Measurements from ENCODE around the gene OSMR. TPM values are rescaled to one million over a fixed set of nuclear protein-coding genes. Genes with fewer than 3 reads are reported as not detected.

OSMR gene
- total and polyA plus RNA-seq, 2 donors (not counting 1 experiment from before 2014, with no cell fraction given), result not detected

GRCh38 chr5:38831909-38832308 is 13.9 kb upstream of the OSMR start:
- TF ChIP-seq EZH2 (IDR thresholded peaks at IDR 0.05; ENCODE audit: borderline replicate concordance, insufficient read depth, low read depth, low read length, poor library complexity, severe bottlenecking) (no peak), CTCF (IDR thresholded peaks at IDR 0.05) (no peak)
- Histone ChIP-seq H3K9me3 (ENCODE audit: control extremely low read depth in 1 of 3, control insufficient read depth in 2 of 3, insufficient read depth in 1 of 3, low read length in 2 of 3) (no peaks in the 10 kb centered on the region), H3K4me1 (ENCODE audit: control insufficient read depth in 2 of 2, insufficient read depth in 2 of 2, low read length in 2 of 2) (no peaks in the 10 kb centered on the region), H3K36me3 (replicated peaks in 1 of 2; ENCODE audit: control extremely low read depth in 1 of 2, control insufficient read depth in 1 of 2, extremely low read depth in 1 of 2, insufficient read depth in 2 of 2, low read length in 1 of 2) (no peaks in the 10 kb centered on the region), H3K9ac (ENCODE audit: low read length) (no peak overlapping the region), H2AFZ (ENCODE audit: insufficient read depth, low read depth, low read length, poor library complexity, severe bottlenecking) (no peak overlapping the region), H3K4me2 (replicated peaks; ENCODE audit: low read depth, low read length, poor library complexity, severe bottlenecking) (no peak overlapping the region), H3K4me3 (ENCODE audit: control extremely low read depth in 1 of 5, extremely low read depth in 1 of 5, insufficient read depth in 1 of 5, low read depth in 2 of 5, low read length in 4 of 5) (no peak overlapping the region), H4K20me1 (ENCODE audit: control insufficient read depth, insufficient read depth, low read length, poor library complexity, severe bottlenecking) (no peaks in the 10 kb centered on the region), H3K27me3 (replicated peaks in 1 of 4; ENCODE audit: control extremely low read depth in 1 of 4, control insufficient read depth in 3 of 4, insufficient read depth in 4 of 4, low read length in 3 of 4) (no peaks in the 10 kb centered on the region), H3K79me2 (ENCODE audit: control insufficient read depth, insufficient read depth, low read length) (no peaks in the 10 kb centered on the region), H3K27ac (ENCODE audit: low read length in 2 of 2) (no peak overlapping the region)
- 0% methylated on average over 1 of the region's 3 CpGs for WGBS (ENCODE audit: insufficient coverage)
- POLR2A ChIA-PET, result no interaction called here
- Mint-ChIP-seq H3K4me3 (no peak overlapping the region), H3K27me3 (peaks cover 24% of the 10 kb centered on the region), H3K9me3 (ENCODE audit: insufficient read depth) (no peaks in the 10 kb centered on the region), H3K27ac (no peak overlapping the region), H3K4me1 (no peaks in the 10 kb centered on the region)
- ATAC-seq (ENCODE audit: low read depth) (no peak), DNase-seq (no peak)
- CTCF ChIA-PET, result no interaction called here
- intact Hi-C loops (cut with micrococcal nuclease), result no loop called here

- ATAC-seq (ENCODE audit: low read depth) (no peak), DNase-seq (no peak)
- intact Hi-C loops (cut with micrococcal nuclease), result no loop called here
- Mint-ChIP-seq H3K27ac (no peak overlapping the region), H3K4me1 (no peaks in the 10 kb centered on the region), H3K4me3 (no peak overlapping the region), H3K9me3 (ENCODE audit: insufficient read depth) (no peaks in the 10 kb centered on the region), H3K27me3 (peaks cover 23% of the 10 kb centered on the region)
- no peak overlapping the region for H3K27ac ChIP-seq (ENCODE audit: low read length in 2 of 2)
- no peaks in the 10 kb centered on the region for H3K9me3 ChIP-seq (ENCODE audit: control extremely low read depth in 1 of 3, control insufficient read depth in 2 of 3, insufficient read depth in 1 of 3, low read length in 2 of 3)
- no peaks in the 10 kb centered on the region for H3K79me2 ChIP-seq (ENCODE audit: control insufficient read depth, insufficient read depth, low read length)
- H4K20me1 ChIP-seq (ENCODE audit: control insufficient read depth, insufficient read depth, low read length, poor library complexity, severe bottlenecking), result no peaks in the 10 kb centered on the region
- no peak overlapping the region for H2AFZ ChIP-seq (ENCODE audit: insufficient read depth, low read depth, low read length, poor library complexity, severe bottlenecking)
- CTCF ChIA-PET, result no interaction called here
- no peaks in the 10 kb centered on the region for H3K4me1 ChIP-seq (ENCODE audit: control insufficient read depth in 2 of 2, insufficient read depth in 2 of 2, low read length in 2 of 2)
- H3K9ac ChIP-seq (ENCODE audit: low read length), result no peak overlapping the region
- no peaks in the 10 kb centered on the region for H3K36me3 ChIP-seq (replicated peaks in 1 of 2; ENCODE audit: control extremely low read depth in 1 of 2, control insufficient read depth in 1 of 2, extremely low read depth in 1 of 2, insufficient read depth in 2 of 2, low read length in 1 of 2)
- TF ChIP-seq EZH2 (IDR thresholded peaks at IDR 0.05; ENCODE audit: borderline replicate concordance, insufficient read depth, low read depth, low read length, poor library complexity, severe bottlenecking) (no peak), CTCF (IDR thresholded peaks at IDR 0.05) (no peak)
- WGBS (ENCODE audit: insufficient coverage), result 83% methylated on average over 1 of the region's 4 CpGs
- peaks cover 0 to 3% (median 0%) of the 10 kb centered on the region in 4 experiments for H3K27me3 ChIP-seq (replicated peaks in 1 of 4; ENCODE audit: control extremely low read depth in 1 of 4, control insufficient read depth in 3 of 4, insufficient read depth in 4 of 4, low read length in 3 of 4)
- H3K4me2 ChIP-seq (replicated peaks; ENCODE audit: low read depth, low read length, poor library complexity, severe bottlenecking), result no peak overlapping the region
- POLR2A ChIA-PET, result no interaction called here
- no peak overlapping the region for H3K4me3 ChIP-seq (ENCODE audit: control extremely low read depth in 1 of 5, extremely low read depth in 1 of 5, insufficient read depth in 1 of 5, low read depth in 2 of 5, low read length in 4 of 5)
Observed at GRCh38 chr5:38832810-38833209, 13.0 kb upstream of the OSMR start.
